Measurements from ENCODE around the gene NHEJ1. TPM values are rescaled to one million over a fixed set of nuclear protein-coding genes. Genes with fewer than 3 reads are reported as not detected.

Gene NHEJ1
- total RNA-seq, 1 experiment from 2014 or later: 16.4 TPM

- Histone ChIP-seq H3K4me3 (replicated peaks in 1 of 2; ENCODE audit: low read depth in 1 of 2, low read length in 2 of 2) (no peak overlapping the region), H2AFZ (ENCODE audit: low read depth, low read length, poor library complexity, severe bottlenecking) (no peak overlapping the region), H3K27ac (ENCODE audit: low read depth, low read length) (no peak overlapping the region), H3K9me2 (ENCODE audit: insufficient read depth) (no peaks in the 10 kb centered on the region), H3K4me1 (ENCODE audit: control insufficient read depth in 1 of 2, insufficient read depth in 2 of 2, low read length in 2 of 2) (peaks cover 22 to 27% of the 10 kb centered on the region in 2 experiments), H3K27me3 (ENCODE audit: insufficient read depth, low read length) (no peaks in the 10 kb centered on the region; the same call in 1 of the 2 replicates), H3K36me3 (ENCODE audit: control insufficient read depth in 1 of 2, insufficient read depth in 2 of 2, low read length in 2 of 2) (no peaks in the 10 kb centered on the region), H3K9me3 (ENCODE audit: control insufficient read depth in 1 of 2, insufficient read depth in 1 of 2, low read depth in 1 of 2, low read length in 2 of 2) (no peaks in the 10 kb centered on the region), H4K20me1 (ENCODE audit: insufficient read depth) (no peaks in the 10 kb centered on the region), H3K79me2 (ENCODE audit: insufficient read depth, low read length) (no peaks in the 10 kb centered on the region), H3K4me2 (ENCODE audit: low read length) (no peak overlapping the region), H3K9ac (ENCODE audit: low read length) (no peak overlapping the region)
- RAD21 ChIA-PET (ENCODE audit: low non-redundant PET in 1 of 2, low total read pairs in 2 of 2, uncharacterized antibody in 2 of 2, unreplicated experiment in 2 of 2): interaction anchor here in 1 of 2 experiments (1.5 kb wide), 1 partner anchor 93 kb away, joined by 4 read pairs; no protein-coding TSS in a partner anchor
- POLR2A ChIA-PET: no interaction called here
- CTCF ChIA-PET: interaction anchor here (0.8 to 5.6 kb wide), 9 partner anchors 19 to 93 kb away, joined by 3 to 42 read pairs (median 7); no protein-coding TSS in a partner anchor
- intact Hi-C loops (cut with micrococcal nuclease): no loop called here
- TF ChIP-seq YY1 (IDR thresholded peaks at IDR 0.05; ENCODE audit: extremely low read depth, insufficient replicate concordance, low read depth, low read length): no peak
- TF ChIP-seq POLR2AphosphoS5 (IDR thresholded peaks at IDR 0.05; ENCODE audit: low read depth, low read length): no peak
- no peak for TF ChIP-seq EZH2 (IDR thresholded peaks at IDR 0.05)
- TF ChIP-seq EGR1 (IDR thresholded peaks at IDR 0.05; ENCODE audit: low read depth): no peak
- no peak for TF ChIP-seq FOSL1 (IDR thresholded peaks at IDR 0.05; ENCODE audit: low read depth)
- no peak for TF ChIP-seq ZFX (IDR thresholded peaks at IDR 0.05)
- no peak for TF ChIP-seq SIN3A (IDR thresholded peaks at IDR 0.05; ENCODE audit: low read depth)
- no peak for TF ChIP-seq ATF3 (IDR thresholded peaks at IDR 0.05)
- TF ChIP-seq CEBPB (IDR thresholded peaks at IDR 0.05; ENCODE audit: low read depth): no peak
- no peak for TF ChIP-seq JUND (IDR thresholded peaks at IDR 0.05)
- TF ChIP-seq RAD21 (IDR thresholded peaks at IDR 0.05; ENCODE audit: low read depth): no peak
- ATAC-seq (no peak), DNase-seq (ENCODE audit: low read depth, low spot score) (no peak)
- no TSS peak for BruUV-seq (replicated peaks)
Measured at GRCh38 chr2:219122202-219122980, 38.2 kb downstream of the NHEJ1 start.

Data from HCT116 (cell line).